ENCODE results near the gene EPRS1. TPM values are rescaled to one million over a fixed set of nuclear protein-coding genes. Genes with fewer than 3 reads are reported as not detected.
"Not testable (repeated sequence)": the region's sequence is repeated elsewhere in the genome, so short reads cannot be mapped to it uniquely, and the experiment has no call there.

The EPRS1 gene
- total RNA-seq, 1 donor from 2014 or later: 99.6 TPM

DNA sequence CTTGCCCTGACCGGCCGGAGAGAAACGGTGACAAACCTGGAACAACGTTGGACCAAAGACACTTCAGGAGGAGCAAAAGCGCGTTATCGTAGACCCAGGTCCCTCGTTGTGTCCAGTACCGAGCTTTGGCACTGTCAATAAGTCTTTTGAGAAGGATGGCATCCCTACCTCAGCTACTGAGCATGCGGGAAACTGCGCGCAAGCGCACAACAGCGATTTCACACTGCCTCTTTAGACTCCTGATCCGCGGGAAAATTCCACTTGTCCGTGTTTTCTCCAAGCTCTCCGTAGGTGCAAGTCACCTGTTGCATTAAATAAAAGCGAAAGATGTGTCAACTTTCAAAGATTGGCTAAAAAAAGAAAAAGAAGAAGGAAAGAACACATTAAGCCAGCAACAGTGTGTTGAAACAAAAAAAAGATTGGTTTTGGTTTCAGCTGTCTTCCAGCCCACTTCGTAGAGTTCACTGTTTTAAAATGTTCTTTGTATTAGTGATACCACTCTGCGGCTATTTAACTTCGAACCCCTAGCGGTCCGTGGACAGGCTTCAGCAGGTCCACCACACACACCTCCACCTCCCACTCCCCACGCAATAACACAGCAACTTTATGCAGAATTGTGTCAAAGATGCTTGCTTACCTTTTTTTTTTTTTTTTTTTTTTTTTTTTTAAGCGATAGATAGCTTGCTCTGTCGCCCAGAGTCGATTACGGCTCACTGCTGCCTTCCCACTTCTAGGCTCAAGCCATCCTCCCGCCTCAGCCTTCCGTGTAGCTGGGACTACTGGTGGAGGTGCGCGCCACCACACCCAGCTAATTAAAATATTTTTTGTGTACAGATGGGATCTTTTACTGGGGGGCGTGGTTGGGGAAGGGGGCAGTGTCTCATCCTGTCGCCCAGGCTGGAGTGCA is 43.6 kb upstream of the EPRS1 start, which contains the start of gene BPNT1:
BPNT1 (minus strand) TSS at position 139 of the 907 bp plus-strand sequence. CDS start 9,942 bp downstream, outside the sequence.
- Mint-ChIP-seq H3K4me1 (ENCODE audit: unreplicated experiment) (peaks cover 6% of the 10 kb centered on the region), H3K36me3 (peaks cover 3% of the 10 kb centered on the region), H3K9me3 (no peaks in the 10 kb centered on the region), H3K27me3 (no peaks in the 10 kb centered on the region), H3K4me3 (peak within 1 kb of the TSS; percentile 96), H3K27ac (peak within 1 kb of the TSS; percentile 85)
- peak; percentile 91 for DNase-seq (ENCODE audit: extremely low spot score, unreplicated experiment)
- TF ChIP-seq CTCF (conservative IDR thresholded peaks at IDR 0.05): peak; percentile 37

GRCh38 chr1:220086261-220086686 is 40.0 kb upstream of the EPRS1 start:
- not testable (repeated sequence) for H3K9me3 Mint-ChIP-seq; H3K27me3 Mint-ChIP-seq; H3K4me3 Mint-ChIP-seq; DNase-seq (ENCODE audit: extremely low spot score, unreplicated experiment); H3K4me1 Mint-ChIP-seq (ENCODE audit: unreplicated experiment); H3K27ac Mint-ChIP-seq
- TF ChIP-seq CTCF (conservative IDR thresholded peaks at IDR 0.05): peak; percentile 49
- H3K36me3 Mint-ChIP-seq: peaks cover 10% of the 10 kb centered on the region

DNA sequence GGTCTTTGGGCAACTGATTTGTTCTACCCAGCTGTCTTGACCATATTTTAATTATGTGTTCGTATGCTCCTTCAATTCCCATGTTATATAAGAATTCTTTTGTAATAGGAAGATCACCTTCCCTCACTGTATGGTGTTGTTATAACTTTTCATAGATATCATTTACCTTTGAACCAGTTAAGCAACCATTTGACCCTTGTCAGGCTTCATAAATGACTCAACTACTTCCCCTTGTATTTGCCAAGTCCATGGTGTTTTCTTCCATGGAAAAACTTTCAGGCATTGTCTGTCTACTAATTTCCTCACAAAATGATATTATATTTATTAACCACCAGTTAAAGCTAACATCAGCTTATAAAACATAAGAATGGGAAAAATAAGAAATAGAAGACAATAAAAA is 38.2 kb upstream of the EPRS1 start:
- Mint-ChIP-seq H3K4me1 (ENCODE audit: unreplicated experiment) (peaks cover 1% of the 10 kb centered on the region), H3K27me3 (no peaks in the 10 kb centered on the region), H3K4me3 (no peak overlapping the region), H3K27ac (no peak overlapping the region), H3K9me3 (no peaks in the 10 kb centered on the region), H3K36me3 (peaks cover 20% of the 10 kb centered on the region)
- TF ChIP-seq CTCF (conservative IDR thresholded peaks at IDR 0.05): no peak
- no peak for DNase-seq (ENCODE audit: extremely low spot score, unreplicated experiment)

- no peak overlapping the region for H3K27ac Mint-ChIP-seq
- H3K36me3 Mint-ChIP-seq: peaks cover 25% of the 10 kb centered on the region
- no peaks in the 10 kb centered on the region for H3K9me3 Mint-ChIP-seq
- H3K4me1 Mint-ChIP-seq (ENCODE audit: unreplicated experiment): no peaks in the 10 kb centered on the region
- no peak for DNase-seq (ENCODE audit: extremely low spot score, unreplicated experiment)
- no peak for TF ChIP-seq CTCF (conservative IDR thresholded peaks at IDR 0.05)
- no peak overlapping the region for H3K4me3 Mint-ChIP-seq
- H3K27me3 Mint-ChIP-seq: no peaks in the 10 kb centered on the region
Measured at GRCh38 chr1:220077887-220078286, 31.6 kb upstream of the EPRS1 start.

GRCh38 chr1:220076861-220077762 is 30.8 kb upstream of the EPRS1 start:
- Mint-ChIP-seq H3K27ac (no peak overlapping the region), H3K27me3 (no peaks in the 10 kb centered on the region), H3K36me3 (peaks cover 30% of the 10 kb centered on the region), H3K4me1 (ENCODE audit: unreplicated experiment) (no peaks in the 10 kb centered on the region), H3K9me3 (no peaks in the 10 kb centered on the region), H3K4me3 (no peak overlapping the region)
- no peak for DNase-seq (ENCODE audit: extremely low spot score, unreplicated experiment)
- TF ChIP-seq CTCF (conservative IDR thresholded peaks at IDR 0.05): no peak

Data from type B pancreatic cell (in vitro differentiated cells).